ENCODE results near the gene FBXW8. TPM values are rescaled to one million over a fixed set of nuclear protein-coding genes. Genes with fewer than 3 reads are reported as not detected.

The FBXW8 gene
- total RNA-seq, 1 experiment from 2014 or later, result 15.3 TPM

- no peak overlapping the region for H2BK20ac ChIP-seq (ENCODE audit: low read depth, low read length, poor library complexity, severe bottlenecking)
- no peak overlapping the region for H3K56ac ChIP-seq (ENCODE audit: insufficient read length, low read depth, low read length)
- H3K9me3 Mint-ChIP-seq, result no peaks in the 10 kb centered on the region
- no peak overlapping the region for H2AFZ ChIP-seq (ENCODE audit: low read length)
- H4K5ac ChIP-seq (ENCODE audit: insufficient read length, low read depth, low read length), result no peak overlapping the region
- H3K4me3 Mint-ChIP-seq, result no peak overlapping the region
- no peak overlapping the region for H3K4me2 ChIP-seq (ENCODE audit: insufficient read depth, insufficient read length, low read length)
- H3K27me3 Mint-ChIP-seq (ENCODE audit: low read depth), result no peaks in the 10 kb centered on the region
- H3T11ph ChIP-seq (ENCODE audit: low read length), result no peak overlapping the region
- no peaks in the 10 kb centered on the region for H4K20me1 ChIP-seq (ENCODE audit: control insufficient read depth, insufficient read depth, insufficient read length)
- H4K91ac ChIP-seq (ENCODE audit: insufficient read length, low read depth, low read length), result no peak overlapping the region
- H3K14ac ChIP-seq (ENCODE audit: insufficient read depth, low read length), result no peak overlapping the region
- DNase-seq, result no peak
- no peaks in the 10 kb centered on the region for H3K27me3 ChIP-seq (ENCODE audit: insufficient read depth, low read length)
- no peak overlapping the region for H2BK12ac ChIP-seq (ENCODE audit: insufficient read length, low read depth, low read length)
- no peak overlapping the region for H3K18ac ChIP-seq (ENCODE audit: insufficient read length, low read depth, low read length)
- H2BK120ac ChIP-seq (ENCODE audit: low read depth, low read length, poor library complexity, severe bottlenecking), result no peak overlapping the region
- H3K4ac ChIP-seq (ENCODE audit: low read depth, low read length), result no peak overlapping the region
- H3K23me2 ChIP-seq (ENCODE audit: insufficient read length, low read depth, low read length, poor library complexity, severe bottlenecking), result no peaks in the 10 kb centered on the region
- no peak overlapping the region for H2AK5ac ChIP-seq (ENCODE audit: insufficient read length, low read length)
- H2BK15ac ChIP-seq (ENCODE audit: low read depth, low read length), result no peak overlapping the region
- no peaks in the 10 kb centered on the region for H3K79me1 ChIP-seq (ENCODE audit: insufficient read depth, low read depth, low read length, poor library complexity, severe bottlenecking)
- no peaks in the 10 kb centered on the region for H3K79me2 ChIP-seq (ENCODE audit: insufficient read depth, low read length)
- peaks cover 2% of the 10 kb centered on the region; the same call in 1 of the 2 replicates for H3K4me1 ChIP-seq (ENCODE audit: insufficient read depth, low read length)
- H3K9ac ChIP-seq (ENCODE audit: extremely low read depth, insufficient read length, low read length), result no peak overlapping the region
- H3K27ac Mint-ChIP-seq, result peak overlapping the region in 2 of 3 experiments; percentile 39 to 44; a peak in 2 of 7 replicates
- H3K36me3 Mint-ChIP-seq (ENCODE audit: insufficient read depth in 1 of 3, low read depth in 3 of 3), result peaks cover 6 to 19% (median 12%) of the 10 kb centered on the region in 3 experiments
- H3K27ac ChIP-seq (ENCODE audit: insufficient read length, low read depth, low read length), result no peak overlapping the region
- TF ChIP-seq CTCF (conservative IDR thresholded peaks at IDR 0.05), result no peak
- H3K23ac ChIP-seq (ENCODE audit: insufficient read length, low read depth, low read length), result no peak overlapping the region
- no peak overlapping the region for H4K8ac ChIP-seq (replicated peaks; ENCODE audit: insufficient read length, low read depth, low read length)
- WGBS (ENCODE audit: extremely low coverage, insufficient read length, low lambda C conversion rate), result no CpG with 5 or more reads among the region's 21 CpGs
- no peaks in the 10 kb centered on the region for H3K9me3 ChIP-seq (ENCODE audit: control insufficient read depth, low read depth, low read length)
- H2BK5ac ChIP-seq (ENCODE audit: insufficient read length, low read length), result no peak overlapping the region
- H3K4me1 Mint-ChIP-seq, result peaks cover 31 to 37% of the 10 kb centered on the region in 2 experiments
Observed at GRCh38 chr12:117002051-117002817, 91.5 kb downstream of the FBXW8 start.
